HEK293 (cell line): ENCODE measurements around the gene ATRNL1.

Experiments used
- CTCF ChIA-PET: fragments of 350-600 bp; formaldehyde crosslinking; extraction: SDS; loops from one replicate; lab custom pipeline; 2021; ENCODE audit warnings: antibody characterized with exemption; lab: Yijun Ruan, JAX
- POLR2A ChIA-PET: fragments of 300-600 bp; formaldehyde crosslinking; extraction: SDS; loops from one replicate; lab custom pipeline; 2020; ENCODE audit warnings: antibody characterized with exemption, inconsistent platforms; lab: Yijun Ruan, JAX
- H3K27ac ChIP-seq: fragments of 200-500 bp; sonication (Bioruptor generic); 2 replicates; pipeline ENCODE4 v1.5.1; 2014; ENCODE audit warnings: low read depth, low read length, control low read depth, inconsistent platforms; ENCODE audit errors: extremely low read depth
- H3K36me3 ChIP-seq, 2 experiments: fragments of 200-500 bp in 1 of 2; sonication (Bioruptor generic) in 1 of 2; 1 replicate in 1 of 2; 2 replicates in 1 of 2; pipeline ENCODE4 v1.5.1; 2014 to 2017; ENCODE audit warnings: inconsistent platforms in 2 of 2, low read length in 2 of 2; ENCODE audit not compliant: control insufficient read depth in 2 of 2, insufficient read depth in 1 of 2
- H3K4me1 ChIP-seq: fragments of 200-500 bp; sonication (Bioruptor generic); 2 replicates; pipeline ENCODE4 v1.5.1; 2014; ENCODE audit warnings: mild to moderate bottlenecking, low read length, inconsistent platforms; ENCODE audit not compliant: control insufficient read depth, insufficient read depth
- H3K4me3 ChIP-seq: 2 replicates; pipeline ENCODE4 v1.5.1; 2011; ENCODE audit warnings: low read depth, mild to moderate bottlenecking, control low read depth, low read length, moderate library complexity
- H3K9me3 ChIP-seq: fragments of 200-500 bp; sonication (Bioruptor generic); 2 replicates; pipeline ENCODE4 v1.5.1; 2014; ENCODE audit warnings: low read depth, low read length, inconsistent platforms; ENCODE audit not compliant: control insufficient read depth, insufficient read depth
- BCL11B ChIP-seq: fragments of 450-650 bp; formaldehyde crosslinking; IDR thresholded peaks from 2 replicates; pipeline ENCODE4 v1.5.1; 2016; ENCODE audit warnings: low read depth, missing biosample characterization, missing genetic modification characterization
- CTCF ChIP-seq: fragments of 450-650 bp; formaldehyde crosslinking; IDR thresholded peaks from 2 replicates; pipeline ENCODE4 v1.5.1; 2016; ENCODE audit warnings: missing biosample characterization, missing genetic modification characterization
- ELK4 ChIP-seq: IDR thresholded peaks from 2 replicates; pipeline ENCODE4 v1.6.1; 2011; ENCODE audit warnings: mild to moderate bottlenecking, low read depth, low read length, borderline replicate concordance
- HOXC10 ChIP-seq: sonication (generic); formaldehyde crosslinking; IDR thresholded peaks from 2 replicates; pipeline ENCODE4 v1.8.1; 2023; ENCODE audit warnings: mild to moderate bottlenecking, missing genetic modification reagents
- OVOL3 ChIP-seq: fragments of 450-650 bp; formaldehyde crosslinking; IDR thresholded peaks from 2 replicates; pipeline ENCODE4 v1.5.1; 2016; ENCODE audit warnings: missing biosample characterization, missing genetic modification characterization
- PRDM6 ChIP-seq: fragments of 450-650 bp; formaldehyde crosslinking; IDR thresholded peaks from 2 replicates; pipeline ENCODE4 v1.5.1; 2017; ENCODE audit warnings: missing biosample characterization, missing genetic modification characterization
- SP2 ChIP-seq: fragments of 450-650 bp; formaldehyde crosslinking; IDR thresholded peaks from 2 replicates; pipeline ENCODE4 v1.5.1; 2016; ENCODE audit warnings: missing biosample characterization, missing genetic modification characterization
- WT1 ChIP-seq: fragments of 450-650 bp; formaldehyde crosslinking; IDR thresholded peaks from 2 replicates; pipeline ENCODE4 v1.5.1; 2016; ENCODE audit warnings: missing biosample characterization, missing genetic modification characterization
- ZBTB44 ChIP-seq: fragments of 450-650 bp; IDR thresholded peaks from 2 replicates; pipeline ENCODE4 v1.5.1; 2018; ENCODE audit warnings: missing biosample characterization, mild to moderate bottlenecking, missing genetic modification characterization
- ZNF157 ChIP-seq: fragments of 450-650 bp; formaldehyde crosslinking; IDR thresholded peaks from 2 replicates; pipeline ENCODE4 v1.5.1; 2016; ENCODE audit warnings: missing biosample characterization, missing genetic modification characterization
- ZNF202 ChIP-seq: fragments of 450-650 bp; formaldehyde crosslinking; IDR thresholded peaks from 2 replicates; pipeline ENCODE4 v1.5.1; 2016; ENCODE audit warnings: missing biosample characterization, missing genetic modification characterization, borderline replicate concordance
- ZNF324 ChIP-seq: fragments of 450-650 bp; formaldehyde crosslinking; IDR thresholded peaks from 2 replicates; pipeline ENCODE4 v1.5.1; 2016; ENCODE audit warnings: missing biosample characterization, missing genetic modification characterization
- ZNF335 ChIP-seq: fragments of 450-650 bp; formaldehyde crosslinking; conservative IDR thresholded peaks from 2 replicates; pipeline ENCODE4 v1.5.1; 2016; ENCODE audit warnings: missing biosample characterization, missing genetic modification characterization
- ZNF394 ChIP-seq: fragments of 450-650 bp; formaldehyde crosslinking; IDR thresholded peaks from 2 replicates; pipeline ENCODE4 v1.5.1; 2016; ENCODE audit warnings: missing biosample characterization, missing genetic modification characterization, mild to moderate bottlenecking, moderate library complexity, borderline replicate concordance
- ZNF416 ChIP-seq: fragments of 450-650 bp; formaldehyde crosslinking; IDR thresholded peaks from 2 replicates; pipeline ENCODE4 v1.5.1; 2016; ENCODE audit warnings: missing biosample characterization, missing genetic modification characterization
- ZNF473 ChIP-seq: fragments of 450-650 bp; formaldehyde crosslinking; IDR thresholded peaks from 2 replicates; pipeline ENCODE4 v1.5.1; 2017; ENCODE audit warnings: missing biosample characterization, missing genetic modification characterization
- ZNF626 ChIP-seq: fragments of 450-650 bp; sonication (Bioruptor Pico); formaldehyde crosslinking; IDR thresholded peaks from 2 replicates; pipeline ENCODE4 v1.5.1; 2018; ENCODE audit warnings: missing biosample characterization, missing genetic modification characterization, inconsistent platforms
- ZNF645 ChIP-seq: fragments of 450-650 bp; formaldehyde crosslinking; IDR thresholded peaks from 2 replicates; pipeline ENCODE4; 2016; ENCODE audit warnings: missing biosample characterization, missing genetic modification characterization
- ZNF670 ChIP-seq: fragments of 450-650 bp; formaldehyde crosslinking; IDR thresholded peaks from 2 replicates; pipeline ENCODE4 v1.5.1; 2016; ENCODE audit warnings: missing biosample characterization, missing genetic modification characterization, low read depth
- ZNF701 ChIP-seq: fragments of 450-650 bp; formaldehyde crosslinking; IDR thresholded peaks from 2 replicates; pipeline ENCODE4 v1.5.1; 2016; ENCODE audit warnings: missing biosample characterization, missing genetic modification characterization
- ZSCAN23 ChIP-seq: fragments of 450-650 bp; formaldehyde crosslinking; IDR thresholded peaks from 2 replicates; pipeline ENCODE4 v1.5.1; 2016; ENCODE audit warnings: missing biosample characterization, missing genetic modification characterization
- ZSCAN4 ChIP-seq: fragments of 450-650 bp; formaldehyde crosslinking; IDR thresholded peaks from 2 replicates; pipeline ENCODE4 v1.5.1; 2017; ENCODE audit warnings: missing biosample characterization, missing genetic modification characterization

Gene ATRNL1

GRCh38 chr10:115902596-115902995 is 809.4 kb downstream of the ATRNL1 start:
- TF ChIP-seq WT1 (no peak), ZNF701 (tag by site-specific recombination) (peak; percentile 94), ZNF645 (no peak), ZNF626 (tag by site-specific recombination) (no peak)
- Histone ChIP-seq H3K4me3 (no peak overlapping the region), H3K27ac (no peak overlapping the region), H3K9me3 (no peaks in the 10 kb centered on the region), H3K4me1 (no peaks in the 10 kb centered on the region), H3K36me3 (no peaks in the 10 kb centered on the region)
- ChIA-PET CTCF (no interaction called here), POLR2A (no interaction called here)

GRCh38 chr10:115903207-115903606 is 810.0 kb downstream of the ATRNL1 start:
- H3K27ac ChIP-seq = no peak overlapping the region
- H3K36me3 ChIP-seq = no peaks in the 10 kb centered on the region
- POLR2A ChIA-PET = no interaction called here
- H3K9me3 ChIP-seq = no peaks in the 10 kb centered on the region
- CTCF ChIA-PET = interaction anchor here (0.7 to 0.8 kb wide), 2 partner anchors 24 to 457 kb away, joined by 3 to 4 read pairs; no protein-coding TSS in a partner anchor
- TF ChIP-seq ZSCAN23 (tag by site-specific recombination) (no peak), ZNF670 (tag by site-specific recombination) (no peak), ELK4 (no peak), ZNF335 (tag by site-specific recombination) (no peak)
- H3K4me3 ChIP-seq = no peak overlapping the region
- H3K4me1 ChIP-seq = no peaks in the 10 kb centered on the region

- Histone ChIP-seq H3K9me3 (no peaks in the 10 kb centered on the region), H3K27ac (no peak overlapping the region), H3K4me1 (no peaks in the 10 kb centered on the region), H3K36me3 (no peaks in the 10 kb centered on the region), H3K4me3 (no peak overlapping the region)
- ChIA-PET POLR2A (no interaction called here), CTCF (interaction anchor here (0.7 to 0.8 kb wide), 2 partner anchors 23 to 456 kb away, joined by 3 to 4 read pairs; no protein-coding TSS in a partner anchor)
- TF ChIP-seq ZNF416 (tag by site-specific recombination) (no peak), ZNF394 (no peak), ZBTB44 (no peak), ZNF324 (tag by site-specific recombination) (no peak), ZNF473 (tag by site-specific recombination) (no peak), SP2 (no peak), HOXC10 (CRISPR knock-in tag) (no peak), ZNF202 (no peak)
These were observed 810.7 kb downstream of the ATRNL1 start for GRCh38 chr10:115903845-115904244.

GRCh38 chr10:115909037-115909436 is 815.9 kb downstream of the ATRNL1 start:
- no peaks in the 10 kb centered on the region for H3K4me1 ChIP-seq
- POLR2A ChIA-PET = no interaction called here
- H3K36me3 ChIP-seq = no peaks in the 10 kb centered on the region
- no peak overlapping the region for H3K4me3 ChIP-seq
- CTCF ChIA-PET = interaction anchor here (0.6 kb wide), 1 partner anchor 476 kb away, joined by 6 read pairs; no protein-coding TSS in a partner anchor
- no peaks in the 10 kb centered on the region for H3K9me3 ChIP-seq
- H3K27ac ChIP-seq = no peak overlapping the region
- TF ChIP-seq CTCF (tag by site-specific recombination) = no peak
- TF ChIP-seq ZNF157 (tag by site-specific recombination) = no peak
- TF ChIP-seq BCL11B (tag by site-specific recombination) = no peak
- no peak for TF ChIP-seq PRDM6
- TF ChIP-seq OVOL3 = no peak
- TF ChIP-seq ZSCAN4 = no peak
